HEK293 (cell line): ENCODE measurements around the gene KLRF1.
A peak's percentile ranks its signal among the peaks of the same experiment; 100 is the strongest.

Experiments used
- CTCF ChIP-seq: fragments of 450-650 bp; formaldehyde crosslinking; IDR thresholded peaks from 2 replicates; pipeline ENCODE4 v1.5.1; 2016; ENCODE audit warnings: missing biosample characterization, missing genetic modification characterization
- EGR2 ChIP-seq: fragments of 450-650 bp; formaldehyde crosslinking; IDR thresholded peaks from 2 replicates; pipeline ENCODE4 v1.5.1; 2016; ENCODE audit warnings: low read depth, missing biosample characterization, missing genetic modification characterization
- HIC1 ChIP-seq: fragments of 450-650 bp; formaldehyde crosslinking; IDR thresholded peaks from 2 replicates; pipeline ENCODE4 v1.5.1; 2016; ENCODE audit warnings: missing biosample characterization, missing genetic modification characterization
- KLF8 ChIP-seq: fragments of 450-650 bp; formaldehyde crosslinking; IDR thresholded peaks from 2 replicates; pipeline ENCODE4 v1.5.1; 2016; ENCODE audit warnings: missing biosample characterization, missing genetic modification characterization
- OSR2 ChIP-seq: fragments of 450-650 bp; formaldehyde crosslinking; IDR thresholded peaks from 2 replicates; pipeline ENCODE4 v1.5.1; 2016; ENCODE audit warnings: missing biosample characterization, missing genetic modification characterization
- PATZ1 ChIP-seq: fragments of 450-650 bp; formaldehyde crosslinking; IDR thresholded peaks from 2 replicates; pipeline ENCODE4 v1.5.1; 2016; ENCODE audit warnings: missing biosample characterization, missing genetic modification characterization
- PRDM4 ChIP-seq: fragments of 450-650 bp; formaldehyde crosslinking; IDR thresholded peaks from 2 replicates; pipeline ENCODE4 v1.5.1; 2017; ENCODE audit warnings: missing biosample characterization, missing genetic modification characterization
- RBAK ChIP-seq: fragments of 450-650 bp; formaldehyde crosslinking; IDR thresholded peaks from 2 replicates; pipeline ENCODE4 v1.5.1; 2016; ENCODE audit warnings: missing biosample characterization, missing genetic modification characterization
- SP3 ChIP-seq: fragments of 450-650 bp; formaldehyde crosslinking; IDR thresholded peaks from 2 replicates; pipeline ENCODE4 v1.5.1; 2016; ENCODE audit warnings: missing biosample characterization, missing genetic modification characterization
- ZBTB1 ChIP-seq: fragments of 450-650 bp; formaldehyde crosslinking; IDR thresholded peaks from 2 replicates; pipeline ENCODE4 v1.5.1; 2016; ENCODE audit warnings: missing biosample characterization, missing genetic modification characterization
- ZBTB49 ChIP-seq: fragments of 450-650 bp; formaldehyde crosslinking; IDR thresholded peaks from 2 replicates; pipeline ENCODE4 v1.5.1; 2016; ENCODE audit warnings: missing biosample characterization, missing genetic modification characterization, low read depth
- ZEB2 ChIP-seq: fragments of 450-650 bp; formaldehyde crosslinking; IDR thresholded peaks from 2 replicates; pipeline ENCODE4 v1.5.1; 2016; ENCODE audit warnings: missing biosample characterization, missing genetic modification characterization
- ZNF146 ChIP-seq: fragments of 450-650 bp; formaldehyde crosslinking; IDR thresholded peaks from 2 replicates; pipeline ENCODE4 v1.5.1; 2016; ENCODE audit warnings: missing biosample characterization, missing genetic modification characterization
- ZNF174 ChIP-seq: fragments of 450-650 bp; formaldehyde crosslinking; IDR thresholded peaks from 2 replicates; pipeline ENCODE4 v1.5.0; 2017; ENCODE audit warnings: missing biosample characterization, mild to moderate bottlenecking, missing genetic modification characterization
- ZNF18 ChIP-seq: fragments of 450-650 bp; formaldehyde crosslinking; IDR thresholded peaks from 2 replicates; pipeline ENCODE4 v1.5.1; 2016; ENCODE audit warnings: missing biosample characterization, missing genetic modification characterization
- ZNF248 ChIP-seq: fragments of 450-650 bp; formaldehyde crosslinking; IDR thresholded peaks from 2 replicates; pipeline ENCODE4 v1.5.1; 2017; ENCODE audit warnings: missing biosample characterization, missing genetic modification characterization
- ZNF324 ChIP-seq: fragments of 450-650 bp; formaldehyde crosslinking; IDR thresholded peaks from 2 replicates; pipeline ENCODE4 v1.5.1; 2016; ENCODE audit warnings: missing biosample characterization, missing genetic modification characterization
- ZNF354C ChIP-seq: fragments of 450-650 bp; formaldehyde crosslinking; IDR thresholded peaks from 2 replicates; pipeline ENCODE4 v1.5.1; 2016; ENCODE audit warnings: missing biosample characterization, missing genetic modification characterization, low read depth, borderline replicate concordance
- ZNF529 ChIP-seq: fragments of 450-650 bp; formaldehyde crosslinking; IDR thresholded peaks from 2 replicates; pipeline ENCODE4 v1.5.1; 2017; ENCODE audit warnings: missing genetic modification characterization, missing biosample characterization; ENCODE audit not compliant: insufficient replicate concordance
- ZNF530 ChIP-seq: fragments of 450-650 bp; formaldehyde crosslinking; IDR thresholded peaks from 2 replicates; pipeline ENCODE4 v1.5.1; 2016; ENCODE audit warnings: low read depth, missing biosample characterization, missing genetic modification characterization
- ZNF560 ChIP-seq: fragments of 450-650 bp; formaldehyde crosslinking; IDR thresholded peaks from 2 replicates; pipeline ENCODE4 v1.5.1; 2017; ENCODE audit warnings: missing biosample characterization, missing genetic modification characterization, borderline replicate concordance
- ZNF639 ChIP-seq: fragments of 450-650 bp; formaldehyde crosslinking; IDR thresholded peaks from 2 replicates; pipeline ENCODE4 v1.5.1; 2016; ENCODE audit warnings: missing biosample characterization, missing genetic modification characterization
- ZNF76 ChIP-seq: fragments of 450-650 bp; formaldehyde crosslinking; IDR thresholded peaks from 2 replicates; pipeline ENCODE4; 2016; ENCODE audit warnings: low read depth, missing biosample characterization, missing genetic modification characterization, borderline replicate concordance

Gene KLRF1

GRCh38 chr12:9813821-9814798, 13.2 kb upstream of the KLRF1 start (continued):
- peak; percentile 90 for TF ChIP-seq HIC1
- no peak for TF ChIP-seq ZNF174 (tag by site-specific recombination)
- peak; percentile 29; the same call in 1 of the 2 replicates for TF ChIP-seq ZNF76 (tag by site-specific recombination)
- no peak for TF ChIP-seq PATZ1 (tag by site-specific recombination)
- no peak for TF ChIP-seq ZNF529 (tag by site-specific recombination)
- TF ChIP-seq SP3 (tag by site-specific recombination), result peak; percentile 21; the same call in 1 of the 2 replicates
- no peak for TF ChIP-seq PRDM4 (tag by site-specific recombination)
- TF ChIP-seq ZNF146, result no peak
- no peak for TF ChIP-seq EGR2
- TF ChIP-seq ZBTB49, result no peak
- no peak for TF ChIP-seq ZNF560 (tag by site-specific recombination)
- peak; percentile 91 for TF ChIP-seq CTCF (tag by site-specific recombination)
- no peak for TF ChIP-seq ZNF354C (tag by site-specific recombination)
- TF ChIP-seq KLF8 (tag by site-specific recombination), result no peak
- no peak for TF ChIP-seq ZEB2 (tag by site-specific recombination)
- TF ChIP-seq ZNF324 (tag by site-specific recombination), result no peak
- TF ChIP-seq ZNF530, result no peak
- no peak for TF ChIP-seq ZNF248
- TF ChIP-seq ZBTB1 (tag by site-specific recombination), result no peak
- no peak for TF ChIP-seq ZNF639 (tag by site-specific recombination)
- TF ChIP-seq RBAK, result no peak
- TF ChIP-seq OSR2 (tag by site-specific recombination), result no peak
- TF ChIP-seq ZNF18 (tag by site-specific recombination), result no peak
